ENCODE measurements around the gene SLC17A7. TPM values are rescaled to one million over a fixed set of nuclear protein-coding genes. Genes with fewer than 3 reads are reported as not detected.

SLC17A7 gene
- total and polyA plus RNA-seq, 2 of the 13 experiments (the other 11 are each of a cell fraction or from before 2014, with no cell fraction given), result 0.32 TPM; not detected in 1

GRCh38 chr19:49461656-49462055 lies 20.3 kb upstream of the SLC17A7 start:
- Histone ChIP-seq H3K4me1 (ENCODE audit: insufficient read depth, low read length) (no peaks in the 10 kb centered on the region), H3K4me3 (replicated peaks in 1 of 3; ENCODE audit: insufficient read depth in 1 of 3, low read depth in 2 of 3, low read length in 3 of 3) (no peak overlapping the region), H3K36me3 (replicated peaks in 1 of 2; ENCODE audit: control insufficient read depth in 1 of 2, insufficient read depth in 2 of 2, low read length in 2 of 2) (peaks cover 0 to 3% of the 10 kb centered on the region in 2 experiments; a peak in 1 of 5 replicates), H3K9ac (ENCODE audit: insufficient read depth, low read depth, low read length) (no peak overlapping the region), H3K4me2 (ENCODE audit: low read depth, low read length) (no peak overlapping the region), H3K27me3 (ENCODE audit: control insufficient read depth in 1 of 2, insufficient read depth in 2 of 2, low read length in 2 of 2) (no peaks in the 10 kb centered on the region), H3K79me2 (ENCODE audit: insufficient read depth, low read length) (no peaks in the 10 kb centered on the region), H2AFZ (ENCODE audit: low read length) (no peak overlapping the region), H3K27ac (ENCODE audit: extremely low read length, insufficient read depth, low read length) (peak overlapping the region; percentile 48), H4K20me1 (ENCODE audit: insufficient read depth, low read length) (no peaks in the 10 kb centered on the region), H3K9me3 (ENCODE audit: low read length) (no peaks in the 10 kb centered on the region)
- 96% methylated on average over 22 of the region's 37 CpGs for WGBS (ENCODE audit: low lambda C conversion rate)
- FAIRE-seq (no peak), DNase-seq (ENCODE audit: low spot score) (no peak), ATAC-seq (no peak)
- CTCF ChIA-PET (ENCODE audit: low intra/inter-chr PET ratio, low total read pairs), result no interaction called here
- intact Hi-C loops (cut with micrococcal nuclease; ENCODE audit: unreplicated experiment), result no loop called here
- POLR2A ChIA-PET, result no interaction called here
- no TSS peak for BruUV-seq (replicated peaks)
- in situ Hi-C loops (cut with HindIII; ENCODE audit: extremely low pct_ligation_motif_present, low pct_unique_long_range_greater_than_20kb), result no loop called here
- TF ChIP-seq RBFOX2 (IDR thresholded peaks at IDR 0.05; ENCODE audit: low read depth, low read length) (peak; percentile 31; the same call in 1 of the 2 replicates), AGO2 (optimal IDR thresholded peaks at IDR 0.05; ENCODE audit: low read depth, low read length) (peak; percentile 22)
- TF ChIP-seq, protein P1, sequence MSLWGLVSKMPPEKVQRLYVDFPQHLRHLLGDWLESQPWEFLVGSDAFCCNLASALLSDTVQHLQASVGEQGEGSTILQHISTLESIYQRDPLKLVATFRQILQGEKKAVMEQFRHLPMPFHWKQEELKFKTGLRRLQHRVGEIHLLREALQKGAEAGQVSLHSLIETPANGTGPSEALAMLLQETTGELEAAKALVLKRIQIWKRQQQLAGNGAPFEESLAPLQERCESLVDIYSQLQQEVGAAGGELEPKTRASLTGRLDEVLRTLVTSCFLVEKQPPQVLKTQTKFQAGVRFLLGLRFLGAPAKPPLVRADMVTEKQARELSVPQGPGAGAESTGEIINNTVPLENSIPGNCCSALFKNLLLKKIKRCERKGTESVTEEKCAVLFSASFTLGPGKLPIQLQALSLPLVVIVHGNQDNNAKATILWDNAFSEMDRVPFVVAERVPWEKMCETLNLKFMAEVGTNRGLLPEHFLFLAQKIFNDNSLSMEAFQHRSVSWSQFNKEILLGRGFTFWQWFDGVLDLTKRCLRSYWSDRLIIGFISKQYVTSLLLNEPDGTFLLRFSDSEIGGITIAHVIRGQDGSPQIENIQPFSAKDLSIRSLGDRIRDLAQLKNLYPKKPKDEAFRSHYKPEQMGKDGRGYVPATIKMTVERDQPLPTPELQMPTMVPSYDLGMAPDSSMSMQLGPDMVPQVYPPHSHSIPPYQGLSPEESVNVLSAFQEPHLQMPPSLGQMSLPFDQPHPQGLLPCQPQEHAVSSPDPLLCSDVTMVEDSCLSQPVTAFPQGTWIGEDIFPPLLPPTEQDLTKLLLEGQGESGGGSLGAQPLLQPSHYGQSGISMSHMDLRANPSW (CRISPR knock-in tag; IDR thresholded peaks at IDR 0.05; ENCODE audit: borderline replicate concordance), result no peak
- TF ChIP-seq, protein P2, sequence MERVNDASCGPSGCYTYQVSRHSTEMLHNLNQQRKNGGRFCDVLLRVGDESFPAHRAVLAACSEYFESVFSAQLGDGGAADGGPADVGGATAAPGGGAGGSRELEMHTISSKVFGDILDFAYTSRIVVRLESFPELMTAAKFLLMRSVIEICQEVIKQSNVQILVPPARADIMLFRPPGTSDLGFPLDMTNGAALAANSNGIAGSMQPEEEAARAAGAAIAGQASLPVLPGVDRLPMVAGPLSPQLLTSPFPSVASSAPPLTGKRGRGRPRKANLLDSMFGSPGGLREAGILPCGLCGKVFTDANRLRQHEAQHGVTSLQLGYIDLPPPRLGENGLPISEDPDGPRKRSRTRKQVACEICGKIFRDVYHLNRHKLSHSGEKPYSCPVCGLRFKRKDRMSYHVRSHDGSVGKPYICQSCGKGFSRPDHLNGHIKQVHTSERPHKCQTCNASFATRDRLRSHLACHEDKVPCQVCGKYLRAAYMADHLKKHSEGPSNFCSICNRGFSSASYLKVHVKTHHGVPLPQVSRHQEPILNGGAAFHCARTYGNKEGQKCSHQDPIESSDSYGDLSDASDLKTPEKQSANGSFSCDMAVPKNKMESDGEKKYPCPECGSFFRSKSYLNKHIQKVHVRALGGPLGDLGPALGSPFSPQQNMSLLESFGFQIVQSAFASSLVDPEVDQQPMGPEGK (CRISPR knock-in tag; IDR thresholded peaks at IDR 0.05), result peak; percentile 22; the same call in 1 of the 2 replicates
